HG02938 (cell line): ENCODE data around the gene MLLT1.
A peak's percentile ranks its signal among the peaks of the same experiment; 100 is the strongest.

ENCODE experiments used
- ATAC-seq: cut with Tn5 transposase; IDR thresholded peaks from one replicate; pipeline ENCODE4 v1.9.1; 2021; ENCODE audit warnings: mild to moderate bottlenecking, moderate library complexity; ENCODE audit not compliant: unreplicated experiment

Gene MLLT1

DNA sequence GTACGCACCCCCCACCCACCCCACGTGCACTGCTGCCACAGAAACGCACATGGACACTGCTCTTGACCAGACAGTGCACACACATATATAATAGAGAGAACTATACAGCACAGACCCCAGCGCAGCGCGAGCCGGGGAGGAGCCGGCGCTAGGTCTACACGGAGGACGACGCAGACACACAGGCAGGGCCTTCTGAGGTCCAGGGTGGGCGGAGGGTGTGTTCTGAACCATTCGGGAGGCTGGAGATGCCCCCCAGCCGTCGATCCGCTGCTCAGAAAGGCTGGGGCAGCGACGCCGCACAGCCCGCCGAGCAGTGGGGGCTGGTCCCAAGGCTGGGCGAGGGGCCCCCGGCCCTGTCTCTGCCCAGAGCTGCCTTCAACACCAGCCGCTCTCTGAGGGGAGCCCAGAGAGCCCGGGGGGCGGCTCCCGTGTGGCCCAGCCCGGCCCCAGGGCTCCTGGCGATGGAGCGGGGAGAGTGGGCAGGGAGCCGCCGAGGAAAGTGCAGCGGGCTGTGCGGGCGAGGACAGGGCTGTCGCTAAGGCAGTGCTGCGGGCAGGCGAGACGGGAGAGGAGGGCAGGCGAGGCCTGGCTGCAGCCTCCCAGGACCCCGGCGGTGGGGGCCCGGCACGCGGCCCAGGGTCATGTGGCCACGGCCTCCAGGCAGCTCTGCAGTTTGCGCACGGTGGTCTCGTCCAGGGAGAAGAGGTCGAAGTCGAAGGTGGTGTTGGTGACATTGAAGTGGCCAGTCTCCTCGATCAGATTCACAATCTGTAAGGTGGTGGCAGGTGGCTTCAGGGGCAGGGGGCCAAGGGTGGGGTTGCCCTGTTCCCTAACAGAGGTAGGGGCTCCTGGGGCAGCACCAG is 67.1 kb downstream of the MLLT1 start:
- ATAC-seq = no peak

- ATAC-seq = no peak
Observed at GRCh38 chr19:6211632-6212402, 68.0 kb downstream of the MLLT1 start.

DNA sequence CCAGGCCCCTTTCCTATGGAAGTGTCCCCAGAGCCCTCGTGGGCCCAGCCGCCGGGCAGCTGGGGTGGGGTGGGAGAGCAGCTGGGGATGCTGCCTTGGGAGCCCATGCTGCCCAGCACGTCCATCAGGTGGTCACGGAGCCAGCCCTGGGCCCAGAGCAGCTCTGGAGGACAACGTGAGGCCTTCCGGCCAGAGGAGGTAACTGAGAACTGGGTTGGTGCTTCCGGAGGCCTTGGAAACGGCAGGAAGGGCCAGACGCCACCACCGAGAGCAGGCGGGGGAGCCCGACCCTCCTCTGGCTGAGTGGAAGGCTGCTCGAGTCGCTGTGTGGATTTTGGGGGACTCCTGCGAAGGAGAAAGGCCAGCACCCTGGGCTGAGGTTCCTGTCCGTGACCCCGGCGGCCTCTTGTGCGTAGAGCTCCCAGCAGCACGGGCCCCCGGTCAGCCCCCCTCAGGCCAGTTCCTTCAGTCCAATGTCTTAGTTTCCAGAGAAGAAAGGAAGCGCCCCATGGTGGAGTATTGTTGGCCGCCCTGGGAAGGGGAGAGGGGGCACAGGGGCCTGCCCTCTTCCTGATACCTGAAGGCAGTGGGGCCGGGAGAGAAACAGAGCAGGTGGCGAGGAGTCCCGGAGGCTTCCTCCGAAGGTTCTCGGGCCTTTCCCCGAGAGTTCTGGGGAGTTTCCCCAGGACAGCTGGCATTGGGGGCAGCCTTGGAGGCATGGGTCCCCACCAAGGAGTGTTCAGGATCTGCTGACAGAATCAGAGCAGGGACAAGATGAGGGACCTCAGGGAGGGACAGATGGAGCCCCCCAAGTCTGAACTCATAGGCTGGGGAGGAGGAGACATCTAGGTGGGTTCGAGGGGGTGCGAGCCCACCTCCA is 68.8 kb downstream of the MLLT1 start:
- no peak for ATAC-seq

DNA sequence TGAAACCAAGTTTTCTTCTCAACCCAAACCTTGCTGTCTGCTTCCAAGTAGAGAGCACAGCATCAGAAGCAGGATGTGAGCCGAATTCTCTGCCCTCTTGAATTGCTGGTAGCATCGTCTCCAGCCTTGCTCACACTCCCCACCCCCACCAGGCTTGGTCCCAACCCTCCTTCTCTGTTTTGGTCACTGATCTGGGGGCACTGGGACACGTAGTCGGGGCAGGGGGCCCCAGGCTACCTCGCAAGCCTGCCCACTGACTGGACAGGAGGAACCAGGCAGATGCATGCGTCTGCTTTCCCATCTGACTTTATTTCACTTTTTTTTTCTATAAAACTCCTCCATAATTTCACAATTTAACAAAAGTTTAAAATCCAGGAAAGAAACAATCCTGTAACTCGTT is 69.7 kb downstream of the MLLT1 start:
- ATAC-seq = no peak

DNA sequence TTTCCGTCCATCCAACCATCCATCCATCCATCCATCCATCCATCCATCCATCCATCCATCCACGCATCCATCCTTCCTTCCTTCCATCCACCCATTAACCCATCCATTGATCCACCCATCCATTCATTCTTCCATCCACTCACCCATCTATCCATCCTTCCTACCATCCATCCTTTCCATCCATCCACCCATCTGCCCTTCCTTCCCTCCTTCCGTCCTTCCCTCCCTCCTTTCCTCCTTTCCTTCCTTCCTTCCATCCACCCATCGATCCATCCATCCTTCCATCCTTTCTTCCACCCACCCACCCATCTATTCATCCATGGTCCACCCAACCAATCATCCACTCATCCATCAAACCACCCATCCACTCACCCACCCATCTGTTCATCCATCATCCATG is 70.1 kb downstream of the MLLT1 start:
- no peak for ATAC-seq

DNA sequence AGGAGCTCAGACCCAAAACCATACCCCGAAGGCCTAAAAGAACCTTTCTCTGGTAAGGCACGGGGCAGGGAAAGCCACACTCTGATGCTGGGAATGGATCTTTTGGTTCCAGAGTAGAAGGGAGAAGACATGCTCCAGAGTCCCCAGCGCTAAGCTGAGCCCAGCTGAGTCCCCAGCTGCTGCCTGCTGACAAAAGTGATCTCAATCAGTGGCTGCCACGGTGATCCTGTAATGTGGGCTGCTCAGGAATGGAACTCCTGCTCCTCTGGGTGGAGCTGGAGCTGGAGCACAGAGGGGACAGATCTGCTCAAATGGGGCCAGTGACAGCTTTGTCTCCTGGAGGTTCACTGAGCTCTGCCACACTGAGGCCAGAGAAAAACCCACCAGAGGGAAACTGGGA is 70.5 kb downstream of the MLLT1 start:
- ATAC-seq = no peak

GRCh38 chr19:6204866-6205723 is 74.7 kb downstream of the MLLT1 start:
- no peak for ATAC-seq

GRCh38 chr19:6204212-6204611 is 75.6 kb downstream of the MLLT1 start:
- no peak for ATAC-seq

GRCh38 chr19:6199240-6199994 is 80.4 kb downstream of the MLLT1 start:
- peak; percentile 69 for ATAC-seq

- no peak for ATAC-seq
Observed at GRCh38 chr19:6198896-6199239, 80.9 kb downstream of the MLLT1 start.

DNA sequence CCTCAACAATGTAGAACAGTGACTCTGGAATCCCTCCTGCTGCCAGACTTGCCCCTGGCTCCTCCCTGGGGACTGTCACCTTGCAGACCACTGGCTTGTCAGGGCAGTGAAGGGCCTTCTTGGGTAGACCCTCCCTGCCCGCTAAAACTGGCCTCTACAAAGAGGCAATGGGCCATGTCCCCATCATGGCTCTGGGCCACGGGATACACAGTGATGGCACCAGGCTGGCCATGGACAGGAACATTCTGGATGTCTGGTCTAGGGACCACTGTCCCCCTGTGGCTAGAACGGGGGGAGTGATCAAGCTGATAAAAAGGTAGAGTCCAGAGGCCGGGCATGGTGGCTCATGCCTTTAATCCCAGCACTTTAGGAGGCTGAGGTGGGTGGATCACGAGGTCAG is 83.4 kb downstream of the MLLT1 start:
- no peak for ATAC-seq

DNA sequence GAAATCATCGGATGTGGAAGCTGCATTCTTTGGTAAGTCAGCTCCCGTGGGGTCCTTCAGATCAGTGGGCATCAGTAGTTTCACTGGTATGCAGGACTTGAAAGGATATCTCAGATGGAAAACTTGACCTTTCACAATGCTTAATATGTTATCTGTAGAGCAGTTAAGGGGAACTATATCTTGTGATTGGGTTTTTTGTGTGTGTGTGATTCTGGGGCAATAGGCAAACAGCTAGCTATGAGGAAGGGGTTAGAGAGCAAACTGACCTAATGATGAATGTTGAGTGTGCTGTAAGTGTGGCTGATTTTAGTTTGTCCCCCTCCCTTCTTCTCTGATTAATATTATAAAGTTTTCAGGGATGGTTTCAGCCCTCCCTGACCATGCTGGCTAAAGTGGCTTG is 91.0 kb downstream of the MLLT1 start:
- ATAC-seq = no peak

DNA sequence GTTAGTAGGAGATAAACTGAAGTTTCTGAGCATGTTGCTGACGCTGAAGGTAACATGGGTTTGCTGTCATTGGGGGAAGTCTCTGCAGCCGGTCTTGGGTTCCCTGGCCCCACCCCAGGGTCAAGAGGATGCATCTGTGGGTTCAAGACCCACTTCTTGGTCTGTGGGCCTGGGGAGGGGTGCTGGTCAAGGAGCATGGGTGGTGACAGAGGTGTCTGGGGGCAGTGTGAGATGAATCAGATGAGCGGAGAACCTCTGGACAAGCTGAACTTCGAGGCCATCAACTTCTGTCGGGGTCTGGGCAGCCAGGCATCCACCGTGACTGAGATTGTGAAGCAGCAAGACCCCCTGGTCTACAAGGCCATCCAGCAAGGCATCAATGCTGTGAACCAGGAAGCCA is 92.4 kb downstream of the MLLT1 start:
- no peak for ATAC-seq

DNA sequence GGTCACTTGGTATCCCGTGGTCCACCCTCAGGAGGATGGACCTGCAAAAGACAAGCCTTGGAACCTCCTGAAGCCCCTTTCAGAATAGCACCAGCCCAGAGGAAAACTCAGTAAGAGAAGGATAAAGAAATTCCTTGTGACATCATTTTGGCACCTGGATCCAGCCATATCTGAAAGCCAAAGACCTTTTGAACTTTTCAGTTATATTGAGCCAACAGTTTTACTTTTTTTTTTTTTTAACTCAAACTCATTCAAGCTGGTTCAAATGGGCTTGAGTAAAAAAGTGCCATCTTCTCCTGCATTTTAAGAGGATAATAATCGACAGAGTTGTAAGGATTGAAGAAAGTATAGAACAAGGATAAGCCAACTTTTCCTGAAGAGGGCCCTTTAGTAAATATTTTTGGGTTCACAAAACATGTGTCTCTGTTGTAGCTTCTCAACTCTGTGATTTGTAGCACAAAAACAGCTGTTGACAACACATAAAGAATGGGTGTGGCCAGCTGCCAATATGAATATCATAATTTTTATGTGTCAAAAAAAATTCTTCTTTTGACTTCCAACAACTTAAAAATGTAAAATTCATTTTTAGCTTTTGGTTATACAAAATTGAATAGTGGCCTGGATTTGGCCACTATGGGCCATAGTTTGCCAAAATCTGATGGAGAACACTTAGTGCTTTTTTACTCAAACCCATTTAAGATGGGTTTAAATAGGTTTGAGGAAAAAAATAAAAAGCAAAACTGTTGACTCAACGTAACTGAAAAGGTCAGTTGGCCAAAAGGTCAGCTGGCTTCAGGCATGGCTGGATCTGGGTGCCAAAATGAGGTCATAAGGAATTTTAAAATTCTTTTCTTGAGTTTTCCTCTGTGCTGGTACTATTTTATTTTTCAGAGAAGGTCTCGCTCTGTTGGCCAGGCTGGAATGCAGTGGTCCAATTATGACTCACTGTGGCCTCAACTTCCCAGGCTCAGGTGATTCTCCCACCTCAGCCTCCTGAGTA is 93.6 kb downstream of the MLLT1 start:
- ATAC-seq = no peak

DNA sequence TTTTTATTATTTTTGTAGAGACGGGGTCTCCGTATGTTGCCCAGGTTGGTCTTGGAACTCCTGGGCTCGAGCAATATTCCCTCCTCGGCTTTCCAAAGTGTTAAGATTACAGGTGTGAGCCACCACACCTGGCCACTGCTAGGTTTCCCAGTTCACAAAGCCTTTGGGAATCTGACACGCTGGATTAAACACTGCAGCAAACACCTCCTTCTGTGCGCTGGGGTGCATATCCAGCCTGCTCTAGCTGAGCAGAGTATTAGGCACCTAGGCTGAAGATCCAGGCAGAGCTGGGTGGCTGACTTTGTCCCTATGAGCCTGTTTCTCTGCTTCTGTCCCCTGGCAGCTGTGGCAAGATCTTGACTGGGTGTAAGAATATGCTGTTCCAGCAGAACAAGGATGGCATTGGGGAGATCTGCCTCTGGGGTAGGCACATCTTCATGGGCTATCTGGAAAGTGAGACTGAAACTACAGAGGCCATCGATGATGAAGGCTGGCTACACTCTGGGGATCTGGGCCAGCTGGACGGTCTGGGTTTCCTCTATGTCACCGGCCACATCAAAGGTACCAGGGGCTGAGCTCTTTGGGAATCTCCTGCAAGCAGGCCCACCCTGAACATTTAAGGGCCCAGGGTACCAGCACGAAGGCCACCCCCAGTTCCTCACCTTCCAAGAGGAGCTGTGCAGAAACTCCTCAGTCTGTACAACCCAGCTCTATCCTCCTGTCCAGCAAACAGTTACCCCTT is 94.5 kb downstream of the MLLT1 start:
- no peak for ATAC-seq

- ATAC-seq = no peak
Observed at GRCh38 chr19:6181119-6181518, 98.7 kb downstream of the MLLT1 start.

DNA sequence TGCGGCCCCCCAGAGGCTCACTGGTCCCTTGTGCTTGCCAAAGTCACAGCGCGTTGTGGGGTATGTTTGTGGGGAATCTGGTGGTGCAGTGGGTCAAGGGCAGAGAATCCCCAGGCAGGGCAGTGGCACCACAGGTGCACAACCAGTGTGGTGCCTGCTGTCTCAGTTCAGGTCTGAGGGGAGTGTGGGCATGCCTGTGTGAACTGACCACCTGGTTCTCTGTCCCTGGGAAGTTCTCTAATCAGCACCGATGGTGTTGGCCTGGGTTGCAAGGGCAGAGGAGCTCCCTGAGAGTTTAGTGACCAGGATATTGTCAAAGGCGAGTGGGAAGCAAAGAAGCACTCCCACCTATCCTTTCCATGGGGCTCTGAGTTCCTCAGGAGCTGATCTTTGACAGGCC is 106.6 kb downstream of the MLLT1 start:
- no peak for ATAC-seq
